ENCODE results near the gene ST3GAL6. TPM values are rescaled to one million over a fixed set of nuclear protein-coding genes. Genes with fewer than 3 reads are reported as not detected.

Gene ST3GAL6
- total and polyA plus RNA-seq, 2 of the 4 experiments (the other 2 are of a cell fraction) = 0.36 to 0.99 TPM

DNA sequence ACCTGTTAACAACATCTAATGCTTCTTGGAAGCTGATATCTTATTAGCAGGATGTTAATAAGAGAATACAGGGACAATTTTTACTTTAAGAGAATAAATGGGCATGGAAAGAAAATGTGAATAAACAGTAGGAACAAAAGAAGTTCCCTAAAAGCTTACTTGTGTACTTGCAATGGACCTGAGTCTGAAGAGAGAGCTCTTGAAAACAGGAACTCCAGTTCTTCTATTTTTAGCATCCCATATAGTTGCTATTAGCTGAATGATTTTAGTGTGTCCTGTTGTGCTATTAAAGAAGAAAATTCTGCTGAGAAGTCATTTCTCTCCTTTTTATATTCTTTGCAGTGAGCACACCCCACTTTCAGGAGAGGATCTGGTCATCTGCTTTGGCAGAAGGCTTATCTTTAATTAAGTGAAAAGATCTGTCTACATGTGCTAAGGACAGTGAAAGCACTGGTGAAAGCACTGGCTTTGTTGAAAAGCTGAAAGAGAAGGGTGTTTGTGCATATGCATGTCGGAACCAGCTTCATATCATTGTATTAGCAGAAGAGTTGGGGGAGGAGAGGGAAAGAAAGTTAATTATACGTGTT is 1.4 kb upstream of the ST3GAL6 start:
- dilution Hi-C loops (cut with HindIII; ENCODE audit: low sequenced_read_pairs, unreplicated experiment) (no loop called here), intact Hi-C loops (cut with micrococcal nuclease) (no loop called here), in situ Hi-C loops (cut with MboI; ENCODE audit: low sequenced_read_pairs) (no loop called here)
- WGBS, 2 experiments (ENCODE audit: extremely low coverage in 2 of 2, insufficient read length in 1 of 2) = no CpG with 5 or more reads among the region's 2 CpGs
- Histone ChIP-seq H4K5ac (ENCODE audit: low read depth, low read length) (no peak overlapping the region), H4K91ac (ENCODE audit: insufficient read depth, low read depth, low read length) (no peak overlapping the region), H2BK120ac (ENCODE audit: low read depth, low read length) (no peak overlapping the region), H3K56ac (ENCODE audit: extremely low read depth, insufficient read depth, low read length) (no peak overlapping the region), H3K4me1 (ENCODE audit: control insufficient read depth, insufficient read depth, low read length) (peaks cover 4% of the 10 kb centered on the region), H3K36me3 (ENCODE audit: control insufficient read depth, insufficient read depth, low read length) (no peaks in the 10 kb centered on the region), H2BK20ac (ENCODE audit: low read depth, low read length) (no peak overlapping the region), H3K23ac (ENCODE audit: low read depth, low read length) (no peak overlapping the region), H3K9me3 (ENCODE audit: control insufficient read depth, insufficient read depth, low read length) (no peaks in the 10 kb centered on the region), H3K27me3 (ENCODE audit: control insufficient read depth, insufficient read depth, low read length) (no peaks in the 10 kb centered on the region; the same call in 1 of the 2 replicates), H3K4me2 (ENCODE audit: low read depth, low read length) (no peak overlapping the region), H3K18ac (ENCODE audit: low read depth, low read length) (no peak overlapping the region), H3K14ac (replicated peaks; ENCODE audit: low read depth, low read length) (no peak overlapping the region), H2AK9ac (replicated peaks; ENCODE audit: low read depth, low read length, poor library complexity) (no peak overlapping the region), H3K27ac (ENCODE audit: insufficient read depth, low read length) (no peak overlapping the region), H3K4ac (ENCODE audit: low read depth, low read length) (no peak overlapping the region), H2AK5ac (ENCODE audit: low read depth, low read length) (no peak overlapping the region), H2BK5ac (ENCODE audit: low read depth, low read length, poor library complexity, severe bottlenecking) (no peak overlapping the region), H4K20me1 (ENCODE audit: insufficient read depth, low read length) (no peaks in the 10 kb centered on the region), H3K9ac (ENCODE audit: low read depth, low read length) (no peak overlapping the region), H3K9me1 (ENCODE audit: insufficient read depth, low read length) (no peaks in the 10 kb centered on the region), H2AFZ (replicated peaks; ENCODE audit: low read length, poor library complexity) (no peak overlapping the region), H4K8ac (ENCODE audit: low read depth in 2 of 2, low read length in 2 of 2) (no peak overlapping the region), H3K79me1 (ENCODE audit: low read depth in 1 of 2, low read length in 2 of 2) (no peaks in the 10 kb centered on the region), H3K4me3 (ENCODE audit: insufficient read depth, low read depth, low read length) (no peak overlapping the region), H2BK15ac (ENCODE audit: low read depth, low read length) (no peak overlapping the region)
- TF ChIP-seq RCOR1 (IDR thresholded peaks at IDR 0.05; ENCODE audit: insufficient replicate concordance, low read length) = no peak
- no peak for TF ChIP-seq RFX5 (IDR thresholded peaks at IDR 0.05; ENCODE audit: low read depth, low read length)
- no peak for TF ChIP-seq RAD21 (IDR thresholded peaks at IDR 0.05; ENCODE audit: low read length)
- no peak for TF ChIP-seq FOS (IDR thresholded peaks at IDR 0.05; ENCODE audit: low read depth, low read length)
- no peak for TF ChIP-seq MAZ (IDR thresholded peaks at IDR 0.05; ENCODE audit: borderline replicate concordance, low read depth, low read length)
- TF ChIP-seq MAFK (IDR thresholded peaks at IDR 0.05; ENCODE audit: low read depth, low read length) = no peak
- TF ChIP-seq, protein P1, sequence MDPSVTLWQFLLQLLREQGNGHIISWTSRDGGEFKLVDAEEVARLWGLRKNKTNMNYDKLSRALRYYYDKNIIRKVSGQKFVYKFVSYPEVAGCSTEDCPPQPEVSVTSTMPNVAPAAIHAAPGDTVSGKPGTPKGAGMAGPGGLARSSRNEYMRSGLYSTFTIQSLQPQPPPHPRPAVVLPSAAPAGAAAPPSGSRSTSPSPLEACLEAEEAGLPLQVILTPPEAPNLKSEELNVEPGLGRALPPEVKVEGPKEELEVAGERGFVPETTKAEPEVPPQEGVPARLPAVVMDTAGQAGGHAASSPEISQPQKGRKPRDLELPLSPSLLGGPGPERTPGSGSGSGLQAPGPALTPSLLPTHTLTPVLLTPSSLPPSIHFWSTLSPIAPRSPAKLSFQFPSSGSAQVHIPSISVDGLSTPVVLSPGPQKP (IDR thresholded peaks at IDR 0.05; ENCODE audit: borderline replicate concordance, low read depth, low read length) = no peak
- TF ChIP-seq, protein P2, sequence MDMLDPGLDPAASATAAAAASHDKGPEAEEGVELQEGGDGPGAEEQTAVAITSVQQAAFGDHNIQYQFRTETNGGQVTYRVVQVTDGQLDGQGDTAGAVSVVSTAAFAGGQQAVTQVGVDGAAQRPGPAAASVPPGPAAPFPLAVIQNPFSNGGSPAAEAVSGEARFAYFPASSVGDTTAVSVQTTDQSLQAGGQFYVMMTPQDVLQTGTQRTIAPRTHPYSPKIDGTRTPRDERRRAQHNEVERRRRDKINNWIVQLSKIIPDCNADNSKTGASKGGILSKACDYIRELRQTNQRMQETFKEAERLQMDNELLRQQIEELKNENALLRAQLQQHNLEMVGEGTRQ (IDR thresholded peaks at IDR 0.05; ENCODE audit: low read depth, low read length) = no peak
- TF ChIP-seq, protein P3, sequence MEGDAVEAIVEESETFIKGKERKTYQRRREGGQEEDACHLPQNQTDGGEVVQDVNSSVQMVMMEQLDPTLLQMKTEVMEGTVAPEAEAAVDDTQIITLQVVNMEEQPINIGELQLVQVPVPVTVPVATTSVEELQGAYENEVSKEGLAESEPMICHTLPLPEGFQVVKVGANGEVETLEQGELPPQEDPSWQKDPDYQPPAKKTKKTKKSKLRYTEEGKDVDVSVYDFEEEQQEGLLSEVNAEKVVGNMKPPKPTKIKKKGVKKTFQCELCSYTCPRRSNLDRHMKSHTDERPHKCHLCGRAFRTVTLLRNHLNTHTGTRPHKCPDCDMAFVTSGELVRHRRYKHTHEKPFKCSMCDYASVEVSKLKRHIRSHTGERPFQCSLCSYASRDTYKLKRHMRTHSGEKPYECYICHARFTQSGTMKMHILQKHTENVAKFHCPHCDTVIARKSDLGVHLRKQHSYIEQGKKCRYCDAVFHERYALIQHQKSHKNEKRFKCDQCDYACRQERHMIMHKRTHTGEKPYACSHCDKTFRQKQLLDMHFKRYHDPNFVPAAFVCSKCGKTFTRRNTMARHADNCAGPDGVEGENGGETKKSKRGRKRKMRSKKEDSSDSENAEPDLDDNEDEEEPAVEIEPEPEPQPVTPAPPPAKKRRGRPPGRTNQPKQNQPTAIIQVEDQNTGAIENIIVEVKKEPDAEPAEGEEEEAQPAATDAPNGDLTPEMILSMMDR (conservative IDR thresholded peaks at IDR 0.05; ENCODE audit: low read depth, low read length) = no peak
- TF ChIP-seq NFE2L2 (IDR thresholded peaks at IDR 0.05; ENCODE audit: low read depth, low read length) = no peak
- POLR2A ChIA-PET (ENCODE audit: unreplicated experiment) = no interaction called here
- DNase-seq = no peak
- no TSS peak for BruUV-seq (replicated peaks)
- no peak for ATAC-seq (ENCODE audit: low read depth)
- CTCF ChIA-PET = no interaction called here

All from IMR-90 (cell line).